Measurements from ENCODE around the gene PTPN14. TPM values are rescaled to one million over a fixed set of nuclear protein-coding genes. Genes with fewer than 3 reads are reported as not detected.

PTPN14 gene
- total RNA-seq, 1 experiment from 2014 or later = 88.4 TPM

GRCh38 chr1:214548271-214548670, 3.1 kb downstream of the PTPN14 start:
- Mint-ChIP-seq H3K27me3 (ENCODE audit: low read depth) (no peaks in the 10 kb centered on the region), H3K4me1 (peaks cover 60% of the 10 kb centered on the region), H3K4me3 (peak overlapping the region; percentile 10; the same call in 1 of the 2 replicates), H3K36me3 (peaks cover 2% of the 10 kb centered on the region; the same call in 1 of the 2 replicates), H3K27ac (no peak overlapping the region), H3K9me3 (no peaks in the 10 kb centered on the region)
- ATAC-seq (no peak), DNase-seq (ENCODE audit: low spot score) (no peak)
- TF ChIP-seq ZNF512 (CRISPR knock-in tag; IDR thresholded peaks at IDR 0.05; ENCODE audit: borderline replicate concordance) = no peak
- no peak for TF ChIP-seq MYBL2 (CRISPR knock-in tag; IDR thresholded peaks at IDR 0.05)
- no peak for TF ChIP-seq TCF7 (CRISPR knock-in tag; IDR thresholded peaks at IDR 0.05; ENCODE audit: low read depth)
- no peak for TF ChIP-seq JAZF1 (CRISPR knock-in tag; IDR thresholded peaks at IDR 0.05)
- no peak for TF ChIP-seq ZNF281 (CRISPR knock-in tag; IDR thresholded peaks at IDR 0.05)
- TF ChIP-seq NFYB (CRISPR knock-in tag; conservative IDR thresholded peaks at IDR 0.05; ENCODE audit: low read depth) = no peak
- TF ChIP-seq ZNF317 (CRISPR knock-in tag; IDR thresholded peaks at IDR 0.05; ENCODE audit: borderline replicate concordance, low read depth) = no peak
- no peak for TF ChIP-seq AFF4 (CRISPR knock-in tag; IDR thresholded peaks at IDR 0.05; ENCODE audit: borderline replicate concordance)
- no peak for TF ChIP-seq FOXK1 (CRISPR knock-in tag; IDR thresholded peaks at IDR 0.05)
- TF ChIP-seq GRHL2 (CRISPR knock-in tag; IDR thresholded peaks at IDR 0.05; ENCODE audit: insufficient replicate concordance, severe bottlenecking) = no peak
- no peak for TF ChIP-seq NR3C1 (CRISPR knock-in tag; conservative IDR thresholded peaks at IDR 0.05; ENCODE audit: low read depth)
- no peak for TF ChIP-seq MAX (CRISPR knock-in tag; IDR thresholded peaks at IDR 0.05)
- TF ChIP-seq JUN (CRISPR knock-in tag; IDR thresholded peaks at IDR 0.05) = no peak
- no peak for TF ChIP-seq E2F1 (CRISPR knock-in tag; IDR thresholded peaks at IDR 0.05)
- no peak for TF ChIP-seq ZNF425 (CRISPR knock-in tag; conservative IDR thresholded peaks at IDR 0.05)
- TF ChIP-seq ZSCAN18 (CRISPR knock-in tag; IDR thresholded peaks at IDR 0.05) = no peak
- TF ChIP-seq RORB (CRISPR knock-in tag; IDR thresholded peaks at IDR 0.05) = no peak
- no peak for TF ChIP-seq PREB (CRISPR knock-in tag; IDR thresholded peaks at IDR 0.05; ENCODE audit: borderline replicate concordance)
- TF ChIP-seq AR (CRISPR knock-in tag; IDR thresholded peaks at IDR 0.05) = no peak
- ChIA-PET CTCF (interaction anchor here (5.3 kb wide), 1 partner anchor 216 kb away, joined by 33 read pairs; no protein-coding TSS in a partner anchor), POLR2A (interaction anchor here (1.2 kb wide), 1 partner anchor 54 kb away, joined by 3 read pairs; the partner anchor contains the start of gene CENPF)
